HL-60 (cell line): ENCODE measurements around the gene GJA5.

Experiments used
- DNase-seq, 2 experiments: peaks; one replicate each; pipeline ENCODE4 v3.0.0-alpha.2; 2010 to 2020; ENCODE audit warnings: low read depth in 1 of 2, low spot score in 1 of 2
- H3K27ac ChIP-seq: fragments of 250-450 bp; sonication (Bioruptor Pico); replicated peaks from 2 replicates; pipeline ENCODE4 v1.5.1; 2020; ENCODE audit warnings: mild to moderate bottlenecking, moderate library complexity
- H3K27me3 ChIP-seq: fragments of 250-450 bp; sonication (Bioruptor Pico); 2 replicates; pipeline ENCODE4 v1.5.1; 2021; ENCODE audit warnings: mild to moderate bottlenecking, moderate library complexity; ENCODE audit not compliant: insufficient read depth, poor library complexity, severe bottlenecking
- H3K4me3 ChIP-seq: replicated peaks from 2 replicates; pipeline ENCODE4 v1.5.1; 2011; ENCODE audit warnings: mild to moderate bottlenecking, control low read depth, low read length; ENCODE audit not compliant: insufficient read depth
- GABPA ChIP-seq: IDR thresholded peaks from 2 replicates; pipeline ENCODE4 v1.6.1; 2012; ENCODE audit warnings: low read depth
- POLR2AphosphoS5 ChIP-seq: IDR thresholded peaks from 2 replicates; pipeline ENCODE4 v1.6.1; 2012; ENCODE audit warnings: low read depth
- SPI1 ChIP-seq: IDR thresholded peaks from 2 replicates; pipeline ENCODE4 v1.6.1; 2012; ENCODE audit warnings: low read depth, mild to moderate bottlenecking, borderline replicate concordance
- TF ChIP-seq, protein P1 (sequence below): IDR thresholded peaks from one replicate; pipeline ENCODE4 v1.5.1; 2011; ENCODE audit warnings: low read length, control low read depth, inconsistent platforms; ENCODE audit not compliant: insufficient read depth
- TF ChIP-seq, protein P2 (sequence below): IDR thresholded peaks from 2 replicates; pipeline ENCODE4 v1.6.1; 2012; ENCODE audit warnings: low read depth; ENCODE audit not compliant: insufficient replicate concordance

The GJA5 gene

DNA sequence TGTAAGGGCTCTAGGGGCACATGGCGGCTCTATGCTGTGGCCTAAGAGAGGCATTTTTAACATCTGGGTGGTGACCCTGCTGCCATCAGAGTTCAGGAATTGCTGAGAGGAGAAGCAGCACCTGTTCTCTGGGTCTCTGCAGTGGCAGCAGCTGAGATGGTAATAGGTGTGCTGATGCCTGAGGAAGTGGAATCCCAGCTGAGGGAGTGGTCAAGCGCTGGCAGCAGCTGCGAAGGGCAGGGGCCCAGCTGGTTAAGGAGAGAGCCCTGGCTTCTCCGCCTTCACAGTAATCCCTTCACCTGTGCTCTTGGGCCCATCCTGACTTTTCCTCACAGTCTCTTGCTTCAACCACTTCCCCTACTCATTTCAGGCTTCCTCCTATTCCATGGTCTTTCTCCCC lies 39.8 kb downstream of the GJA5 start:
- DNase-seq: no peak
- TF ChIP-seq GABPA (no peak), POLR2AphosphoS5 (no peak), SPI1 (no peak)
- TF ChIP-seq, protein P1, sequence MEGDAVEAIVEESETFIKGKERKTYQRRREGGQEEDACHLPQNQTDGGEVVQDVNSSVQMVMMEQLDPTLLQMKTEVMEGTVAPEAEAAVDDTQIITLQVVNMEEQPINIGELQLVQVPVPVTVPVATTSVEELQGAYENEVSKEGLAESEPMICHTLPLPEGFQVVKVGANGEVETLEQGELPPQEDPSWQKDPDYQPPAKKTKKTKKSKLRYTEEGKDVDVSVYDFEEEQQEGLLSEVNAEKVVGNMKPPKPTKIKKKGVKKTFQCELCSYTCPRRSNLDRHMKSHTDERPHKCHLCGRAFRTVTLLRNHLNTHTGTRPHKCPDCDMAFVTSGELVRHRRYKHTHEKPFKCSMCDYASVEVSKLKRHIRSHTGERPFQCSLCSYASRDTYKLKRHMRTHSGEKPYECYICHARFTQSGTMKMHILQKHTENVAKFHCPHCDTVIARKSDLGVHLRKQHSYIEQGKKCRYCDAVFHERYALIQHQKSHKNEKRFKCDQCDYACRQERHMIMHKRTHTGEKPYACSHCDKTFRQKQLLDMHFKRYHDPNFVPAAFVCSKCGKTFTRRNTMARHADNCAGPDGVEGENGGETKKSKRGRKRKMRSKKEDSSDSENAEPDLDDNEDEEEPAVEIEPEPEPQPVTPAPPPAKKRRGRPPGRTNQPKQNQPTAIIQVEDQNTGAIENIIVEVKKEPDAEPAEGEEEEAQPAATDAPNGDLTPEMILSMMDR: no peak
- TF ChIP-seq, protein P2, sequence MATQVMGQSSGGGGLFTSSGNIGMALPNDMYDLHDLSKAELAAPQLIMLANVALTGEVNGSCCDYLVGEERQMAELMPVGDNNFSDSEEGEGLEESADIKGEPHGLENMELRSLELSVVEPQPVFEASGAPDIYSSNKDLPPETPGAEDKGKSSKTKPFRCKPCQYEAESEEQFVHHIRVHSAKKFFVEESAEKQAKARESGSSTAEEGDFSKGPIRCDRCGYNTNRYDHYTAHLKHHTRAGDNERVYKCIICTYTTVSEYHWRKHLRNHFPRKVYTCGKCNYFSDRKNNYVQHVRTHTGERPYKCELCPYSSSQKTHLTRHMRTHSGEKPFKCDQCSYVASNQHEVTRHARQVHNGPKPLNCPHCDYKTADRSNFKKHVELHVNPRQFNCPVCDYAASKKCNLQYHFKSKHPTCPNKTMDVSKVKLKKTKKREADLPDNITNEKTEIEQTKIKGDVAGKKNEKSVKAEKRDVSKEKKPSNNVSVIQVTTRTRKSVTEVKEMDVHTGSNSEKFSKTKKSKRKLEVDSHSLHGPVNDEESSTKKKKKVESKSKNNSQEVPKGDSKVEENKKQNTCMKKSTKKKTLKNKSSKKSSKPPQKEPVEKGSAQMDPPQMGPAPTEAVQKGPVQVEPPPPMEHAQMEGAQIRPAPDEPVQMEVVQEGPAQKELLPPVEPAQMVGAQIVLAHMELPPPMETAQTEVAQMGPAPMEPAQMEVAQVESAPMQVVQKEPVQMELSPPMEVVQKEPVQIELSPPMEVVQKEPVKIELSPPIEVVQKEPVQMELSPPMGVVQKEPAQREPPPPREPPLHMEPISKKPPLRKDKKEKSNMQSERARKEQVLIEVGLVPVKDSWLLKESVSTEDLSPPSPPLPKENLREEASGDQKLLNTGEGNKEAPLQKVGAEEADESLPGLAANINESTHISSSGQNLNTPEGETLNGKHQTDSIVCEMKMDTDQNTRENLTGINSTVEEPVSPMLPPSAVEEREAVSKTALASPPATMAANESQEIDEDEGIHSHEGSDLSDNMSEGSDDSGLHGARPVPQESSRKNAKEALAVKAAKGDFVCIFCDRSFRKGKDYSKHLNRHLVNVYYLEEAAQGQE: no peak
- Histone ChIP-seq H3K4me3 (no peak overlapping the region), H3K27ac (no peak overlapping the region), H3K27me3 (peaks cover 6% of the 10 kb centered on the region)

DNA sequence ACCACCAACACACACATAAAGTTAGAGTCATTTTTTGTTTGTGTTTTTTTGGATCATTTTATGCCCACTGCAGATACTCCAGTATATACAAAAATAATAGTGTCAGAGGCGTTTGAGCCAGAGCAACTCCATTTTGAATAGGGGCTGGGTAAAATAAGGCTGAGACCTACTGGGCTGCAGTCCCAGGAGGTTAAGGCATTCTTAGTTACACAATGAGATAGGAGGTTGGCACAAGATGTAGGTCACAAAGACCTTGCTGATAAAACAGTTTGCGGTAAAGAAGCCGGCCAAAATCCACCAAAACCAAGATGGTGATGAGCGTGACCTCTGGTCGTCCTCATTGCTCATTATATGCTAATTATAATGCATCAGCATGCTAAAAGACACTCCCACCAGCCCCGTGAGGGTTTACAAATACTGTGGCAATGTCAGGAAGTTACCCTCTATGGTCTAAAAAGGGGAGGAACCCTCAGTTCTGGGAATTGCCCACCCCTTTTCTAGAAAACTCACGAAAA lies 40.6 kb downstream of the GJA5 start:
- H3K4me3 ChIP-seq: no peak overlapping the region
- DNase-seq: no peak
- TF ChIP-seq, protein P1: no peak
- TF ChIP-seq, protein P2: no peak
- no peak for TF ChIP-seq GABPA
- TF ChIP-seq SPI1: no peak
- no peak for TF ChIP-seq POLR2AphosphoS5
- H3K27ac ChIP-seq: no peak overlapping the region
- peaks cover 6% of the 10 kb centered on the region for H3K27me3 ChIP-seq

DNA sequence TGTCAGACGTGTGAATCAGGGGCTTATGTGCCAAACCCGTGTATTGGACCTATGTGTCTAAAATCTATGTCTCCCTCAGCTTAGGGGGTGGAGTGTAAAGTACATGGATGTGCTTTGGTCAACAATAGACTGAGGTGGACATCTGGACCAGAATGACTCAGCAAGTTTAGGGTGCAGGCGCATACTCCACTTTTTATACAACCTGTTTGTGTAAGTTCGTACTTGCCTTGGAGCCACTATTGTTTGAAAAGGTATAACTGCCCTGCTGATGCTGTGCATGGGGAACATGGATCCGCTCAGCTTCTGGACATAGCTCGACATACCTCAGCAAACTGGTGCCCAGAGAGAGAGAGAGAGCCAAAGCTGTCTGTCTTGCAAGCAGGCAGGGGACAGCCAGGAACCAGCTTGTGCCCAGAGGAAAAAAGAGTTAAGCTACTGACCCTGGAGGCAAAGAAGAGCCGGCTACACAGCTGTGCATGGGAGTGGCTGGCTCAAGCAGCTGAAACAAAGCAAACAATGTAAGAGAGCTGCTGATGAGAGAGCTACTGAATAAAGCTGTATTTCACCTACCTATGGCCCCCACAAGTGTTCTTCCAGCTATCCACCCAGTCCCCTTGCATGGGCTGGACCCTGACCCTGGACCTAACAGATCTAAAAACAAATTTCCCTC lies 41.2 kb downstream of the GJA5 start:
- TF ChIP-seq GABPA: no peak
- TF ChIP-seq SPI1: no peak
- TF ChIP-seq, protein P1: no peak
- TF ChIP-seq POLR2AphosphoS5: no peak
- no peak overlapping the region for H3K4me3 ChIP-seq
- no peak for DNase-seq
- no peak overlapping the region for H3K27ac ChIP-seq
- peaks cover 7% of the 10 kb centered on the region for H3K27me3 ChIP-seq

DNA sequence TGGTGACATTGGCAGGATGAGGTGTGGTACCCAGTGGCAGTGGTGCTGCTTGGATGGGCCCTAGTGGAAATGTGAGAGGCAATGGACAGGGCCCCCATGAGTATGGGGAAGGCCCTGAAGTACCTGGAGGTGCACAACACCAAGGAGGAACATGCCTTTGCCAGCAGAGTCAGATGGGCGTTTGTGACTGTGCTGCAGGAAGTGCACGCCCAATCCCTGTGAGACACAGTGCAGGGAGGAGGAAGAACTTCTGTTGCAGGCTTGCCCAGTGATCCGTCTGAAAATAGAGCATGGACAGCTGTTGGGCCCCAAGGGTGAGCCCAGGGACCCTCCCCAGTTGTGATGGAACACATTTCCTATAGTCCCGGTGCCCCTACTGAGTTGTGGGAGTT lies 42.7 kb downstream of the GJA5 start:
- Histone ChIP-seq H3K27ac (no peak overlapping the region), H3K4me3 (no peak overlapping the region), H3K27me3 (peaks cover 5% of the 10 kb centered on the region)
- no peak for TF ChIP-seq SPI1
- no peak for TF ChIP-seq GABPA
- TF ChIP-seq, protein P1: no peak
- TF ChIP-seq, protein P2: no peak
- TF ChIP-seq POLR2AphosphoS5: no peak
- DNase-seq: peak in 1 of 2 experiments; percentile 38
